ENCODE results near the gene EPHB1.

EPHB1 gene

DNA sequence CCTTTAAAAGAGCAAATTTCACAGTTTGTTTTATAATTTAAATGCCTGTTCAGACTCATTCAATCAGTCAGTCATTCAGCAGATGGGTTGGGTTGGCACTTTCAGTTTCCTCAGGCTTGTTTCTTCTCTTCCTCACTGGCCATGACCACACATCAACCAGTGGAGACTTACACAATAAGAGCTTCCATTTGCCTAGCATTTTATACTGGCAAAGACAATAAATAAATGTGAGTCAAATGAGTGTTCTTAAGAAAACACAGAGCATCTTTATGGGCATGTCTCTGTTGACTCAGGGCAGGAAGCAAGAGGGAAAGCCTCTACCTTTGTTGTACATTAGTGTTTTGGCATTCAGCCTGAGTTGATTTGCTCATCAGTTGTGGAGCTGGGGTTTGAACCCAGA lies 122.6 kb downstream of the EPHB1 start:
- Histone ChIP-seq H3K9me3 (ENCODE audit: control insufficient read depth, low read length) (no peaks in the 10 kb centered on the region), H3K36me3 (ENCODE audit: control insufficient read depth, insufficient read depth, low read length) (no peaks in the 10 kb centered on the region), H3K4me3 (ENCODE audit: insufficient read depth, low read depth, low read length) (no peak overlapping the region), H3K27ac (ENCODE audit: insufficient read depth, low read depth, low read length, poor library complexity, severe bottlenecking) (no peak overlapping the region), H3K27me3 (ENCODE audit: control insufficient read depth, insufficient read depth, low read length, poor library complexity, severe bottlenecking) (no peaks in the 10 kb centered on the region), H3K4me1 (ENCODE audit: control insufficient read depth, insufficient read depth, low read length) (no peaks in the 10 kb centered on the region)

DNA sequence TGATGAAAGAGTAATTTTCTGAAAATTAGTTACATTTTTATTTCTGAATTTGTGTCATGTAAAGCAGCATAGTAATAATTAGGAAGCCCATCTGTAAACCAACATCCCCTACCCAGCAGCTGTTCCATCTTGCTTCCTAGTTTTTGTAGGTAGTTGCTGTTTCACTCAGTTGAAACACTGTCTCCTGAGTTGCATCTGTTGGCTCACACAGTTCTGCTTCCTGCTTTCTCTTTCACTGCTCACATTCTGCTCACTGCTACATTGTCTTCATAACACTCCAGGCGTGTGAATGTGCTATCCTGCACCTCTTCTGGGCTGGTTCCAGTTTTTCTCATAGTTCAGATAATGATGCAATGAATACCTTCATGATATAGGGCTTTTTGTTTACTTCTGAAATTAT lies 123.4 kb downstream of the EPHB1 start:
- Histone ChIP-seq H3K36me3 (ENCODE audit: control insufficient read depth, insufficient read depth, low read length) (no peaks in the 10 kb centered on the region), H3K4me3 (ENCODE audit: insufficient read depth, low read depth, low read length) (no peak overlapping the region), H3K9me3 (ENCODE audit: control insufficient read depth, low read length) (no peaks in the 10 kb centered on the region), H3K4me1 (ENCODE audit: control insufficient read depth, insufficient read depth, low read length) (no peaks in the 10 kb centered on the region), H3K27me3 (ENCODE audit: control insufficient read depth, insufficient read depth, low read length, poor library complexity, severe bottlenecking) (no peaks in the 10 kb centered on the region), H3K27ac (ENCODE audit: insufficient read depth, low read depth, low read length, poor library complexity, severe bottlenecking) (no peak overlapping the region)
- 60 to 91% methylated on average over 1 of the region's 1 CpG for WGBS, 2 experiments

DNA sequence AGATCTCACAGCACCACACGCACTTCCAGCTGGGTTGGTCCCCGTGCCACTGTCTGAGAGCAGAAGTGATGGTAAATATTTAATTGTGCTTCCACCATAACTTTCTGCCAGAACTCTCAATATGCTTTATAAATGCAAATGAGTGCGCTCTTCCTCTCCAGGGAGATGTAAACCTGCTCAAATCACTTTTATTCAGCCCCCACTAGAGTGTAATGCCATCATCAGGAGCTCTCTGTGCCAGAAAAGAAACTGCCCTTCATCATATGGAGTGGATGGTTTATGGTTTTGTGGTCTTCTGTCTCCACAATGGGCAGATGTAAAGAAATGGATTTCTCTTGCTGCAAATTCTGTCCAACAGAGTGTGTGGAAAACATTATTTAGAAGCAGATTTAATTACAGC lies 127.0 kb downstream of the EPHB1 start:
- H3K9me3 ChIP-seq (ENCODE audit: control insufficient read depth, low read length), result no peaks in the 10 kb centered on the region
- no peaks in the 10 kb centered on the region for H3K27me3 ChIP-seq (ENCODE audit: control insufficient read depth, insufficient read depth, low read length, poor library complexity, severe bottlenecking)
- no peak overlapping the region for H3K4me3 ChIP-seq (ENCODE audit: insufficient read depth, low read depth, low read length)
- H3K4me1 ChIP-seq (ENCODE audit: control insufficient read depth, insufficient read depth, low read length), result no peaks in the 10 kb centered on the region
- no peak overlapping the region for H3K27ac ChIP-seq (ENCODE audit: insufficient read depth, low read depth, low read length, poor library complexity, severe bottlenecking)
- H3K36me3 ChIP-seq (ENCODE audit: control insufficient read depth, insufficient read depth, low read length), result no peaks in the 10 kb centered on the region
- 86 to 87% methylated on average over 3 of the region's 3 CpGs for WGBS, 2 experiments

DNA sequence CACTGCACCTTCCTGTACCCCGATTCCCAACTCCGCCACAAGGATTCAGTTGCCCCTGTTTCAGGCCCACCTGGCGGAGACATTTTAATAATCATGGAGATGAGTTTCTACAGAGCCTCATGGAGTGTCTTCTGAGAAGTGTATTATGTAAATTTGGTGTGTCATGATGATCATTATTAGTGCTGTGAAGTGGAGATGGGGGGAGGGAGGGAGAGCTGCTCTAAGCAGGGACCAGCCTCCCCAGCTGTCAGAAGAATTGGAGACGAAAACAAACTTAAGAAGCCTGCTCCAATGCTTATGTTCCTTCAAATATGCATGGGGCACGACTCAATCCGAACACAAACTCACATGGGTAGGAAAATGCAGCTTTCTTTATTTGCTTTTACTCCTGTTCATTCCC lies 127.8 kb downstream of the EPHB1 start:
- H3K4me1 ChIP-seq (ENCODE audit: control insufficient read depth, insufficient read depth, low read length), result no peaks in the 10 kb centered on the region
- no peak overlapping the region for H3K4me3 ChIP-seq (ENCODE audit: insufficient read depth, low read depth, low read length)
- H3K27me3 ChIP-seq (ENCODE audit: control insufficient read depth, insufficient read depth, low read length, poor library complexity, severe bottlenecking), result no peaks in the 10 kb centered on the region
- 93 to 98% methylated on average over 6 of the region's 6 CpGs for WGBS, 2 experiments
- no peaks in the 10 kb centered on the region for H3K36me3 ChIP-seq (ENCODE audit: control insufficient read depth, insufficient read depth, low read length)
- H3K9me3 ChIP-seq (ENCODE audit: control insufficient read depth, low read length), result no peaks in the 10 kb centered on the region
- no peak overlapping the region for H3K27ac ChIP-seq (ENCODE audit: insufficient read depth, low read depth, low read length, poor library complexity, severe bottlenecking)

DNA sequence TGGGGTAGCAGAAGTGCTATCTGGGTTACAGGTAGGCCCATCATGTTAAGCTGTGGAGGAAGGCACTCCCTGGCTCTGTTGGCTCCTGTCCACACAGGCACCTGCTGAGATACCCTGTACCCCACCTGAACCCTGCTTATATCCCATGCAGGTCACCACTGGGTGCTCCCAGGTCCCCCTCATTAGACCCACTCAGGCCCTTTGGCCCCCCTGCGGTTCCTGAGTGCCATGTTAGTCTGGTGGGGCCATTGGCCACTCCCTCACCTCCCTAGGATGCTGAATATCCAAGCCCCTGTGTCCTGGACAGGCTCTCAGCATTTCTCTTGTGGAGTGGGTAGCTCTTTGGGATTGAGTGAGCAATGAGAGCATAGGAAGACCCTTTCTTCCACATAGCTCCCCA lies 128.2 kb downstream of the EPHB1 start:
- 89 to 100% methylated on average over 1 of the region's 1 CpG for WGBS, 2 experiments
- Histone ChIP-seq H3K27me3 (ENCODE audit: control insufficient read depth, insufficient read depth, low read length, poor library complexity, severe bottlenecking) (no peaks in the 10 kb centered on the region), H3K9me3 (ENCODE audit: control insufficient read depth, low read length) (no peaks in the 10 kb centered on the region), H3K4me3 (ENCODE audit: insufficient read depth, low read depth, low read length) (no peak overlapping the region), H3K27ac (ENCODE audit: insufficient read depth, low read depth, low read length, poor library complexity, severe bottlenecking) (no peak overlapping the region), H3K4me1 (ENCODE audit: control insufficient read depth, insufficient read depth, low read length) (no peaks in the 10 kb centered on the region), H3K36me3 (ENCODE audit: control insufficient read depth, insufficient read depth, low read length) (no peaks in the 10 kb centered on the region)

DNA sequence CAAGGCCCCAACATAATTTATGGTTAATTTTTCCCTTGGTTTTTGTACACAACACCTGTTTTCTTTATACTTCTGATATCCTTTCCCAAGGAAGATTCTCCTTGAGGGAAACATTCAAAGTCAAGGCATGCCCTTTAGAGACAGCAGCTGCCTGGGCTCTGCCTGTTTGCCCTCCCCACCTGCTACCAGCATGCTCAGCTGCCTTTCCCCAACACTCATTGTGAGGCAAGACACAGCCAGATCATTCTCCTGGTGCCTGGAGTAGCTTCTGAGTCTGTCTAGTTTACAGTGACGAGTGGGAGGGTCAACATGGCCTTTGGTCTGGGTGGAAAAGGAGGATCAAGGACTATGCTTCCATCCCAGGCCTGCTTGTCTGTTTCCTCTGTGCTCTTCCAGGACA lies 132.5 kb downstream of the EPHB1 start:
- Histone ChIP-seq H3K4me3 (ENCODE audit: insufficient read depth, low read depth, low read length) (no peak overlapping the region), H3K4me1 (ENCODE audit: control insufficient read depth, insufficient read depth, low read length) (no peaks in the 10 kb centered on the region), H3K27me3 (ENCODE audit: control insufficient read depth, insufficient read depth, low read length, poor library complexity, severe bottlenecking) (no peaks in the 10 kb centered on the region), H3K27ac (ENCODE audit: insufficient read depth, low read depth, low read length, poor library complexity, severe bottlenecking) (no peak overlapping the region), H3K36me3 (ENCODE audit: control insufficient read depth, insufficient read depth, low read length) (no peaks in the 10 kb centered on the region), H3K9me3 (ENCODE audit: control insufficient read depth, low read length) (no peaks in the 10 kb centered on the region)
- WGBS, 2 experiments, result 95 to 96% methylated on average over 1 of the region's 1 CpG

DNA sequence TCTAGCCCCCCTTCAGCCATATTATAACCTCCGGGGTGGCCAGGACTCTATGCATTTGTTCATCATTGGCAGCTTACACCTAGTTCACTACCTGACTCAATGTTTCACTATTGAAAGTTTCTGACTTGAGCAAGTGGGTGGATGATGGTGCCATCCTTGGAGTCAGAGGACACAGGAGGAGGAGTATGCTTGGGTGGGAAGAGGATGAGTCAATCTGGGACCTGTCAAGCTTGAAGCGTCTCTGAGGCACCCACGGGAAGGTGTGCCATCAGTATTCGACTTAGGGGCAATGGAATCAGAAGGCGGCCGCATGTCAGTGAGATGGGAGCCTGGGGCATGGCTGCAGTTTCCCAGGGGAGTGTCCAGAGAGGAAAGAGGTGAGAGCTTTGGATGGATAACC lies 133.3 kb downstream of the EPHB1 start:
- 91 to 96% methylated on average over 6 of the region's 6 CpGs for WGBS, 2 experiments
- H3K27me3 ChIP-seq (ENCODE audit: control insufficient read depth, insufficient read depth, low read length, poor library complexity, severe bottlenecking), result no peaks in the 10 kb centered on the region
- H3K27ac ChIP-seq (ENCODE audit: insufficient read depth, low read depth, low read length, poor library complexity, severe bottlenecking), result no peak overlapping the region
- H3K4me1 ChIP-seq (ENCODE audit: control insufficient read depth, insufficient read depth, low read length), result no peaks in the 10 kb centered on the region
- H3K36me3 ChIP-seq (ENCODE audit: control insufficient read depth, insufficient read depth, low read length), result no peaks in the 10 kb centered on the region
- H3K4me3 ChIP-seq (ENCODE audit: insufficient read depth, low read depth, low read length), result no peak overlapping the region
- H3K9me3 ChIP-seq (ENCODE audit: control insufficient read depth, low read length), result no peaks in the 10 kb centered on the region

DNA sequence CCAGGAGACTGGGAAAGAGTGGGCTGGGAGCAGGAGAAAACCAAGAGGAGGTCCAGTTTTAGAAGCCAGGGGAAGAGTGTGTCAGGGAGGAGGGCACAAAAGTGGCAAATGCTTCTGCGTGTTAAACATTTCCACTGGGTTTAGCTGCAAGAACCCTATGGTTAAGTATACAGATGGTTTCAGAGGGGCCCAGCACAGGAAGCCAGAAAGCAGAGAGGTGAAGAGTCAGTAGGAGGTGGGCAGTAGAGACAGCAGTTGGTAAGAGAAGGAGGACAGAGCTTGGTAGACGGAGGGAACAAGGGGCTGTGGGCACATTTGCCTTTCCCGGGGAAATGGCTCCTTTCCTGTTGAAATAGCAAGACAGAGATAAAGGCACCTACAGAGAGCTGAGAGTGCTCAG lies 133.8 kb downstream of the EPHB1 start:
- Histone ChIP-seq H3K27ac (ENCODE audit: insufficient read depth, low read depth, low read length, poor library complexity, severe bottlenecking) (no peak overlapping the region), H3K36me3 (ENCODE audit: control insufficient read depth, insufficient read depth, low read length) (no peaks in the 10 kb centered on the region), H3K4me1 (ENCODE audit: control insufficient read depth, insufficient read depth, low read length) (no peaks in the 10 kb centered on the region), H3K9me3 (ENCODE audit: control insufficient read depth, low read length) (no peaks in the 10 kb centered on the region), H3K27me3 (ENCODE audit: control insufficient read depth, insufficient read depth, low read length, poor library complexity, severe bottlenecking) (no peaks in the 10 kb centered on the region), H3K4me3 (ENCODE audit: insufficient read depth, low read depth, low read length) (no peak overlapping the region)
- whole genome bisulfite sequencing, 2 experiments, result 93 to 95% methylated on average over 3 of the region's 3 CpGs

DNA sequence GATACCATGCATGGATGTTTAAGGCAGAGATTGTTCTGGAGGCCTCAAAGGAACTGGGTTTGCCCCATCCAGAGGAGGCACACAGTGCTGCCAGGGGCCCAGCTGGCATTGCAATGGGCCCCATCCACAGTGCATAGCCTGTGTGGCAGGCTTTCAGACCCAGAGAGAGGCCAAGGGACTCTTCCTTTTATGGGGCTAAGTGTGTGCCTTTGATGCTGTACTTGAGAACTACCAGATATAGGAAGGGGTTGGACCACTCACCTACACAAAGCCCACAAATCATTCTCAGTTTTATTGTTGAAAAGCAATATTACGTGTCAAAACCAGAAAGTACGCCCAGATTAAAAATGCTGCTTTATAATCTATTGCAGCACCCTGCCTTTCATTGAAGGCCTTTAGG lies 134.9 kb downstream of the EPHB1 start:
- 97 to 98% methylated on average over 2 of the region's 2 CpGs for WGBS, 2 experiments

DNA sequence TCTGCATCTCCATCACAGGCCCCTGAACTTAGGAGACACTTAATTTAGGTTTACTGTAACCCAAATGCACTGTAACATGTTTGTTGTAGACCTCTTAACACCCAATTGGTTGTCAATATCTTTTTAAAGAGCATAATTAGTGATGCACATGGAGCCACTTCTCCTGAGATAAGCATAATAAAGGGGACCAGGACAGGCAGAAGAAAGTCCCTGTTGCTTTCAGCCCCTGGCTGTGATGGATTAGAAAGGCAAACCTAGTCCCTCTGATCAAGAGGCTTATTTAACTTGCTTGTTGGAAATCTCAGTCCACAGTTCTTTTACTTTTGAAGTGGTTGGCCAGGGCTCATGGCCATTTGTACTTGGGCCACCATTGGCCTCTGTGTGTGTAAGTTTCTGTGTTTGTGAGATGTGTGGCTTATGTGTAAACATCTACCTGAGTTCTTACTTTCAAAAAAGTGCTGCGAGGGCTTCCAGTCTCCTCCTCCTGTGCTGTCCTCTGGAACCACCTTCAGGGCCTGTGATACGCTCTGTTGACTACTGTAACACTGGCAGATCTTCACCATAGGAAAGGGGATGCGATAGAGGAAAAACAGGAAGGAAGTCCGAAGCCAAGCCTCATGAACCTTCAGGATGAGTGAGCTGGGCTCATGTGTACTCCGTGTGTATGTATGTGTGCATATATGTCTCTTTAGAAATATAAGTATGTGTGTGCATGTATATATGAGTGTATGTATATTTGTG lies 136.2 kb downstream of the EPHB1 start:
- no peak overlapping the region for H3K4me3 ChIP-seq (ENCODE audit: insufficient read depth, low read depth, low read length)
- no peaks in the 10 kb centered on the region for H3K36me3 ChIP-seq (ENCODE audit: control insufficient read depth, insufficient read depth, low read length)
- no peaks in the 10 kb centered on the region for H3K9me3 ChIP-seq (ENCODE audit: control insufficient read depth, low read length)
- H3K4me1 ChIP-seq (ENCODE audit: control insufficient read depth, insufficient read depth, low read length), result peaks cover 6% of the 10 kb centered on the region
- H3K27ac ChIP-seq (ENCODE audit: insufficient read depth, low read depth, low read length, poor library complexity, severe bottlenecking), result no peak overlapping the region
- 89 to 91% methylated on average over 5 of the region's 5 CpGs for WGBS, 2 experiments
- H3K27me3 ChIP-seq (ENCODE audit: control insufficient read depth, insufficient read depth, low read length, poor library complexity, severe bottlenecking), result no peaks in the 10 kb centered on the region

More for the DNA sequence above, 134.9 kb downstream of the EPHB1 start:
- Histone ChIP-seq H3K27ac (ENCODE audit: insufficient read depth, low read depth, low read length, poor library complexity, severe bottlenecking) (no peak overlapping the region), H3K36me3 (ENCODE audit: control insufficient read depth, insufficient read depth, low read length) (no peaks in the 10 kb centered on the region), H3K4me3 (ENCODE audit: insufficient read depth, low read depth, low read length) (no peak overlapping the region), H3K27me3 (ENCODE audit: control insufficient read depth, insufficient read depth, low read length, poor library complexity, severe bottlenecking) (no peaks in the 10 kb centered on the region), H3K4me1 (ENCODE audit: control insufficient read depth, insufficient read depth, low read length) (no peaks in the 10 kb centered on the region), H3K9me3 (ENCODE audit: control insufficient read depth, low read length) (no peaks in the 10 kb centered on the region)

DNA sequence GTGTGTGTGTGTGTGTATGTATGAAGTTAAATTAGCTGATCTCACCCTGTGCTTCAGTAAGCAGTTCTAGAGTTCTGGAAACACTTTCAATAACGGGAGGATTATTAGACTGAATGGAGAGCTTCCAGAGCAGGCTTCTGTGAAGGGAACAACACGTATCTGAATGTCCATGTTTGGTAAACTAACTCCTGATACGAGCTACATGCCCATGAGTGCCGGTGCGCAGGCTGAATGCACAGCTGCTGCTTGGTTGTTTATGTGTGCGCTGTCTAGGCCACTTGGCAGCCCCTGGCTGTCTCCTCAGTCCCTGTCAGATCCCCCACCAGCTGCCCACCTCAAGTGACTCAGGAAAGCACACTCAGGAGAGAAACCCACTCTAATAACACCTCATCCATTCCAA lies 137.0 kb downstream of the EPHB1 start:
- Histone ChIP-seq H3K27ac (ENCODE audit: insufficient read depth, low read depth, low read length, poor library complexity, severe bottlenecking) (no peak overlapping the region), H3K4me3 (ENCODE audit: insufficient read depth, low read depth, low read length) (no peak overlapping the region), H3K36me3 (ENCODE audit: control insufficient read depth, insufficient read depth, low read length) (no peaks in the 10 kb centered on the region), H3K9me3 (ENCODE audit: control insufficient read depth, low read length) (no peaks in the 10 kb centered on the region), H3K27me3 (ENCODE audit: control insufficient read depth, insufficient read depth, low read length, poor library complexity, severe bottlenecking) (no peaks in the 10 kb centered on the region), H3K4me1 (ENCODE audit: control insufficient read depth, insufficient read depth, low read length) (peaks cover 15% of the 10 kb centered on the region)
- WGBS, 2 experiments, result 95 to 97% methylated on average over 6 of the region's 6 CpGs
